A549 (cell line): ENCODE measurements around the gene OR5M11. TPM values are rescaled to one million over a fixed set of nuclear protein-coding genes. Genes with fewer than 3 reads are reported as not detected.
"Not testable (repeated sequence)": the region's sequence is repeated elsewhere in the genome, so short reads cannot be mapped to it uniquely, and the experiment has no call there.

ENCODE experiments used
- ATAC-seq, 2 experiments: fragments of 200-7000 bp in 1 of 2; fragments of >200 bp in 1 of 2; cut with Nextera tagmentation in 1 of 2; cut with Tn5 transposase in 1 of 2; 3 replicates each; pipeline versions ENCODE4 v1.8.0 to v1.9.1; 2018 to 2020; ENCODE audit warnings: mild to moderate bottlenecking in 1 of 2, moderate library complexity in 1 of 2
- CTCF ChIA-PET: fragments of 300-600 bp; sonication (Branson Sonifier 250); formaldehyde crosslinking; extraction: SDS; loops from one replicate; lab custom pipeline; 2021; ENCODE audit warnings: antibody characterized with exemption, inconsistent platforms; lab: Yijun Ruan, JAX
- POLR2A ChIA-PET: fragments of 350-600 bp; formaldehyde crosslinking; extraction: SDS; loops from one replicate; lab custom pipeline; 2021; ENCODE audit warnings: antibody characterized with exemption, inconsistent platforms; lab: Yijun Ruan, JAX
- DNase-seq, 2 experiments: peaks; one replicate each; pipeline versions ENCODE4 v3.0.0 to v3.0.0-alpha.2; 2011 to 2016; ENCODE audit warnings: low read depth in 1 of 2, low spot score in 1 of 2
- FAIRE-seq: peaks from 2 replicates; lab custom pipeline; 2011; peaks lifted over from hg19 to GRCh38; lab: Jason Lieb, UNC
- H3K27ac ChIP-seq, 2 experiments: fragments of >200 bp; sonication (Bioruptor Twin); formaldehyde crosslinking; 3 replicates each; pipeline ENCODE4 v1.5.1; 2016 to 2017
- H3K4me1 ChIP-seq: fragments of >200 bp; sonication (Bioruptor Twin); formaldehyde crosslinking; 3 replicates; pipeline ENCODE4 v1.6.1; 2016
- H3K4me2 ChIP-seq: fragments of >200 bp; sonication (Bioruptor Twin); formaldehyde crosslinking; 3 replicates; pipeline ENCODE4 v1.6.1; 2016
- H3K4me3 ChIP-seq: fragments of >200 bp; sonication (Bioruptor Twin); formaldehyde crosslinking; 3 replicates; pipeline ENCODE4 v1.5.1; 2016
- H3K9me3 ChIP-seq: fragments of >200 bp; sonication (Bioruptor Twin); formaldehyde crosslinking; 3 replicates; pipeline ENCODE4 v1.6.1; 2016
- CHD2 ChIP-seq: fragments of 150-350 bp; IDR thresholded peaks from 2 replicates; pipeline ENCODE4 v1.6.1; 2014; ENCODE audit warnings: low read length; ENCODE audit not compliant: partially characterized antibody
- CHD4 ChIP-seq: fragments of 200-600 bp; sonication (generic); IDR thresholded peaks from 2 replicates; pipeline ENCODE4 v1.6.1; 2016; ENCODE audit warnings: antibody characterized with exemption, mild to moderate bottlenecking, borderline replicate concordance
- CTCF ChIP-seq: fragments of >200 bp; sonication (Bioruptor Twin); formaldehyde crosslinking; IDR thresholded peaks from 3 replicates; pipeline ENCODE4 v1.5.1; 2016
- FOSB ChIP-seq: fragments of 250-450 bp; sonication (Bioruptor Pico); IDR thresholded peaks from 2 replicates; pipeline ENCODE4 v1.5.0; 2020; ENCODE audit warnings: mild to moderate bottlenecking, moderate library complexity
- FOSL2 ChIP-seq, 2 experiments: fragments of 450-650 bp in 1 of 2; fragments of >200 bp in 1 of 2; sonication (Bioruptor Twin) in 1 of 2; formaldehyde crosslinking; IDR thresholded peaks; 2 replicates each; pipeline versions ENCODE4 v1.5.0 to v1.6.1; 2016 to 2020; ENCODE audit warnings: mild to moderate bottlenecking in 1 of 2, moderate library complexity in 1 of 2
- GATA3 ChIP-seq: IDR thresholded peaks from 2 replicates; pipeline ENCODE4 v1.6.1; 2012; ENCODE audit warnings: borderline replicate concordance
- HOXA7 ChIP-seq: fragments of 250-450 bp; sonication (Bioruptor Pico); IDR thresholded peaks from 2 replicates; pipeline ENCODE4 v1.5.0; 2020; ENCODE audit warnings: mild to moderate bottlenecking, moderate library complexity
- JUNB ChIP-seq: fragments of >200 bp; sonication (Bioruptor Twin); formaldehyde crosslinking; IDR thresholded peaks from 2 replicates; pipeline ENCODE4 v1.6.1; 2016
- MAZ ChIP-seq: fragments of 150-350 bp; IDR thresholded peaks from 2 replicates; pipeline ENCODE4 v1.6.1; 2014; ENCODE audit warnings: antibody characterized with exemption, low read depth, low read length, borderline replicate concordance
- MYC ChIP-seq: IDR thresholded peaks from 2 replicates; pipeline ENCODE4 v1.6.1; 2012; ENCODE audit warnings: mild to moderate bottlenecking, inconsistent platforms, low read length, improper control_type of control experiment, borderline replicate concordance
- NPAS2 ChIP-seq: fragments of 250-450 bp; sonication (Bioruptor Pico); IDR thresholded peaks from 2 replicates; pipeline ENCODE4 v1.8.0; 2022; ENCODE audit warnings: mild to moderate bottlenecking, moderate library complexity, borderline replicate concordance
- POLR2A ChIP-seq: IDR thresholded peaks from 2 replicates; pipeline ENCODE4 v1.6.1; 2012; ENCODE audit warnings: mild to moderate bottlenecking, low read length
- RAD21 ChIP-seq, 2 experiments: fragments of >200 bp in 1 of 2; sonication (Bioruptor Twin) in 1 of 2; formaldehyde crosslinking in 1 of 2; IDR thresholded peaks in 1 of 2; conservative IDR thresholded peaks in 1 of 2; 2 replicates in 1 of 2; 3 replicates in 1 of 2; pipeline ENCODE4 v1.6.1; 2012 to 2018; ENCODE audit warnings: inconsistent platforms in 1 of 2
- RCOR1 ChIP-seq: fragments of 150-350 bp; IDR thresholded peaks from 2 replicates; pipeline ENCODE4 v1.6.1; 2014; ENCODE audit warnings: antibody characterized with exemption, low read length, low read depth
- RFX5 ChIP-seq: fragments of 450-650 bp; IDR thresholded peaks from 2 replicates; pipeline ENCODE4 v1.7.1; 2014; ENCODE audit warnings: antibody characterized with exemption, mild to moderate bottlenecking, moderate library complexity
- RNF2 ChIP-seq: fragments of 200-600 bp; sonication (generic); IDR thresholded peaks from 2 replicates; pipeline ENCODE4 v1.6.1; 2016; ENCODE audit warnings: low read depth, mild to moderate bottlenecking, antibody characterized with exemption, moderate library complexity, borderline replicate concordance
- SMC3 ChIP-seq: fragments of >200 bp; sonication (Bioruptor Twin); formaldehyde crosslinking; IDR thresholded peaks from 3 replicates; pipeline ENCODE4 v1.6.1; 2018; ENCODE audit warnings: inconsistent platforms
- SREBF2 ChIP-seq: fragments of 450-650 bp; IDR thresholded peaks from 2 replicates; pipeline ENCODE4 v1.6.1; 2014; ENCODE audit warnings: mild to moderate bottlenecking, moderate library complexity
- ZFP36 ChIP-seq: fragments of 450-650 bp; IDR thresholded peaks from 2 replicates; pipeline ENCODE4 v1.6.1; 2014; ENCODE audit warnings: borderline replicate concordance; ENCODE audit not compliant: partially characterized antibody
- ZNF302 ChIP-seq: fragments of 250-450 bp; sonication (Bioruptor Pico); IDR thresholded peaks from 2 replicates; pipeline ENCODE4 v1.9.0; 2021; ENCODE audit warnings: inconsistent platforms, mild to moderate bottlenecking, moderate library complexity
- ZSCAN20 ChIP-seq: fragments of 250-450 bp; sonication (Bioruptor Pico); IDR thresholded peaks from 2 replicates; pipeline ENCODE4 v1.8.0; 2022; ENCODE audit warnings: mild to moderate bottlenecking, moderate library complexity
- WGBS: methylation state at CpG from one replicate; pipeline ENCODE4 v1.1.6; 2017; ENCODE audit errors: missing lambda C conversion rate; 5-methylcytosine and 5-hydroxymethylcytosine counted together
- polyA minus RNA-seq: library from RNA; depleted of rRNA, polyadenylated mRNA; stranded (reverse); fragments of >200 nt; gene quantifications from 2 replicates; pipeline ENCODE4 v1.2.3, GENCODE V29; 2011; rRNA and poly(A)+ RNA removed
- polyA plus RNA-seq, 4 experiments: library from polyadenylated mRNA; depleted of rRNA in 3 of 4; stranded (reverse); fragments of >200 nt; fragmentation: RNase III in 1 of 4; extraction: RNeasy Plus Mini Kit Qiagen cat#74134 plus additional on column Dnase treatment in 1 of 4; gene quantifications; 2 replicates in 3 of 4; 3 replicates in 1 of 4; pipeline ENCODE4 v1.2.3, GENCODE V29; 2011 to 2017
- TF ChIP-seq, protein P1 (sequence below): fragments of 250-450 bp; sonication (Bioruptor Pico); IDR thresholded peaks from 2 replicates; pipeline ENCODE4 v1.5.0; 2021; ENCODE audit warnings: mild to moderate bottlenecking, moderate library complexity, borderline replicate concordance
- TF ChIP-seq, protein P2 (sequence below): IDR thresholded peaks from 2 replicates; pipeline ENCODE4 v1.6.1; 2012

OR5M11 gene
- polyA plus RNA-seq (2011; rRNA removed) (not detected in 2 replicates), polyA plus RNA-seq (2017; fragmentation: RNase III; extraction: RNeasy Plus Mini Kit Qiagen cat#74134 plus additional on column Dnase treatment) (not detected in 3 replicates), polyA minus RNA-seq (not detected in 2 replicates)
- polyA plus RNA-seq (2012; cell fraction: cytosol; rRNA removed), result not detected in 2 replicates
- not detected in 2 replicates for polyA plus RNA-seq (2012; cell fraction: nucleus; rRNA removed)

DNA sequence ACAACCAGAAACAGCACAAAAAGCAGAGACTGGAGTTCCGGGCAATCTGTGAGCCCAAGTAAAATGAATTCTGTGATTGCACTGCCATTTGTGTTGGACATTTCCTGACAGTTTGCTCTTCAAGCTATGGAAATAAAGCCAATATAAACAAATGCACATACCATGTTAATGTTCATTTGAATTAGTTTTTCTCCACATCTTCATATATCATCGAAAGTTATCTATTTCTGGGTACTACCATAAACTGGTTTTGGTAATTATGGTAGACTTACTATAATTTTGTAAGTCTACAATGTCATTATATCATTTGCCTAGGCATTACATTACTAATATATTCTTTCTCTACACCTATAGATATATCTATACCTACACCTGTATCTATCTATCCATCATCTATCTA, at the start of gene OR5M11:
OR5M11 (minus strand) TSS at position 101 of the 400 bp plus-strand sequence; CDS start at position 101, 0 bp downstream.
- ChIA-PET CTCF (no interaction called here), POLR2A (no interaction called here)
- Histone ChIP-seq H3K27ac (no peak within 1 kb of the TSS), H3K4me3 (no peak within 1 kb of the TSS), H3K4me2 (no peak within 1 kb of the TSS), H3K4me1 (no peaks in the 10 kb centered on the region), H3K9me3 (no peaks in the 10 kb centered on the region)
- no peak for TF ChIP-seq MAZ
- no peak for TF ChIP-seq HOXA7 (CRISPR knock-in tag)
- TF ChIP-seq SREBF2, result no peak
- no peak for TF ChIP-seq ZNF302 (CRISPR knock-in tag)
- no peak for TF ChIP-seq GATA3
- no peak for TF ChIP-seq JUNB
- no peak for TF ChIP-seq RCOR1
- no peak for TF ChIP-seq MYC
- no peak for TF ChIP-seq CHD4
- no peak for TF ChIP-seq NPAS2 (CRISPR knock-in tag)
- TF ChIP-seq POLR2A, result no peak
- FAIRE-seq, result no peak
- DNase-seq, result no peak
- whole genome bisulfite sequencing, result 30% methylated on average over 2 of the region's 2 CpGs
- no peak for ATAC-seq

- FAIRE-seq, H3K4me1 ChIP-seq, H3K9me3 ChIP-seq, H3K4me3 ChIP-seq, DNase-seq, H3K27ac ChIP-seq, H3K4me2 ChIP-seq, POLR2A ChIA-PET, ATAC-seq, CTCF ChIA-PET: not testable (repeated sequence)
- 57% methylated on average over 19 of the region's 20 CpGs for WGBS
Measured at GRCh38 chr11:56592088-56592717, 49.1 kb upstream of the OR5M11 start.

GRCh38 chr11:56577621-56578020, 34.6 kb upstream of the OR5M11 start, which contains the start of gene OR5M10:
TSS of gene OR5M10 (minus strand) at chr11:56577721. CDS start at chr11:56577721, 0 bp downstream.
- Histone ChIP-seq H3K9me3 (no peaks in the 10 kb centered on the region), H3K4me3 (no peak within 1 kb of the TSS), H3K27ac (no peak within 1 kb of the TSS), H3K4me1 (no peaks in the 10 kb centered on the region), H3K4me2 (no peak within 1 kb of the TSS)
- ATAC-seq (no peak), DNase-seq (no peak), FAIRE-seq (peak; percentile 43)
- 3% methylated on average over 3 of the region's 3 CpGs for WGBS
- ChIA-PET CTCF (no interaction called here), POLR2A (no interaction called here)
- TF ChIP-seq ZSCAN20, result no peak
- no peak for TF ChIP-seq FOSL2 (IDR thresholded peaks at IDR 0.05)
- TF ChIP-seq FOSL2 (CRISPR knock-in tag; IDR thresholded peaks at IDR 0.05), result no peak
- no peak for TF ChIP-seq SMC3

GRCh38 chr11:56558574-56558973, 15.5 kb upstream of the OR5M11 start:
- ATAC-seq (no peak), DNase-seq (no peak), FAIRE-seq (no peak)
- no peak overlapping the region for H3K27ac ChIP-seq
- POLR2A ChIA-PET, result no interaction called here
- no peaks in the 10 kb centered on the region for H3K4me1 ChIP-seq
- CTCF ChIA-PET, result no interaction called here
- no peak overlapping the region for H3K4me3 ChIP-seq
- H3K9me3 ChIP-seq, result no peaks in the 10 kb centered on the region
- H3K4me2 ChIP-seq, result no peak overlapping the region
- no peak for TF ChIP-seq CHD2
- no peak for TF ChIP-seq CTCF
- TF ChIP-seq FOSB (CRISPR knock-in tag), result no peak
- TF ChIP-seq MAZ, result no peak
- no peak for TF ChIP-seq SMC3
- TF ChIP-seq ZFP36, result no peak
- no peak for TF ChIP-seq RNF2
- TF ChIP-seq, protein P1, sequence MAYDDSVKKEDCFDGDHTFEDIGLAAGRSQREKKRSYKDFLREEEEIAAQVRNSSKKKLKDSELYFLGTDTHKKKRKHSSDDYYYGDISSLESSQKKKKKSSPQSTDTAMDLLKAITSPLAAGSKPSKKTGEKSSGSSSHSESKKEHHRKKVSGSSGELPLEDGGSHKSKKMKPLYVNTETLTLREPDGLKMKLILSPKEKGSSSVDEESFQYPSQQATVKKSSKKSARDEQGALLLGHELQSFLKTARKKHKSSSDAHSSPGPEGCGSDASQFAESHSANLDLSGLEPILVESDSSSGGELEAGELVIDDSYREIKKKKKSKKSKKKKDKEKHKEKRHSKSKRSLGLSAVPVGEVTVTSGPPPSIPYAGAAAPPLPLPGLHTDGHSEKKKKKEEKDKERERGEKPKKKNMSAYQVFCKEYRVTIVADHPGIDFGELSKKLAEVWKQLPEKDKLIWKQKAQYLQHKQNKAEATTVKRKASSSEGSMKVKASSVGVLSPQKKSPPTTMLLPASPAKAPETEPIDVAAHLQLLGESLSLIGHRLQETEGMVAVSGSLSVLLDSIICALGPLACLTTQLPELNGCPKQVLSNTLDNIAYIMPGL (CRISPR knock-in tag), result no peak
- no peak for TF ChIP-seq RFX5
- TF ChIP-seq, protein P2, sequence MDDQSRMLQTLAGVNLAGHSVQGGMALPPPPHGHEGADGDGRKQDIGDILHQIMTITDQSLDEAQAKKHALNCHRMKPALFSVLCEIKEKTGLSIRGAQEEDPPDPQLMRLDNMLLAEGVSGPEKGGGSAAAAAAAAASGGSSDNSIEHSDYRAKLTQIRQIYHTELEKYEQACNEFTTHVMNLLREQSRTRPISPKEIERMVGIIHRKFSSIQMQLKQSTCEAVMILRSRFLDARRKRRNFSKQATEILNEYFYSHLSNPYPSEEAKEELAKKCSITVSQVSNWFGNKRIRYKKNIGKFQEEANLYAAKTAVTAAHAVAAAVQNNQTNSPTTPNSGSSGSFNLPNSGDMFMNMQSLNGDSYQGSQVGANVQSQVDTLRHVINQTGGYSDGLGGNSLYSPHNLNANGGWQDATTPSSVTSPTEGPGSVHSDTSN, result no peak
- TF ChIP-seq RAD21 (conservative IDR thresholded peaks at IDR 0.05 in 1 of 2, IDR thresholded peaks at IDR 0.05 in 1 of 2), result no peak
- 6% methylated on average over 6 of the region's 6 CpGs for WGBS

DNA sequence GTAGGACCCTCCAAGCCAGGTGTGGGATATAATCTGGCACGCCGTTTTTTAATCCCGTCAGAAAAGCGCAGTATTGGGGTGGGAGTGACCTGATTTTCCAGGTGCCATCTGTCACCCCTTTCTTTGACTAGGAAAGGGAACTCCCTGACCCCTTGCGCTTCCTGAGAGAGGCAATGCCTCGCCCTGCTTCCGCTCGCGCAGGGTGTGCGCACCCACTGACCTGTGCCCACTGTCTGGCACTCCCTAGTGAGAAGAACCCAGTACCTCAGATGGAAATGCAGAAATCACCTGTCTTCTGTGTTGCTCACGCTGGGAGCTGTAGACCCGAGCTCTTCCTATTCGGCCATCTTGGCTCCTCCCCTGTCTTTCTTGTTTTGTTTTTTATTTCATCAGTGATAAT, 11.6 kb upstream of the OR5M11 start:
- not testable (repeated sequence) for H3K4me2 ChIP-seq, ATAC-seq, H3K4me1 ChIP-seq

More for the DNA sequence above, 11.6 kb upstream of the OR5M11 start:
- POLR2A ChIA-PET, CTCF ChIA-PET, H3K9me3 ChIP-seq, DNase-seq, FAIRE-seq, H3K4me3 ChIP-seq, H3K27ac ChIP-seq: not testable (repeated sequence)
- WGBS, result 43% methylated on average over 13 of the region's 13 CpGs
